Activated naive CD4-positive, alpha-beta T cell treated with anti-CD3 and anti-CD28 coated beads, Interleukin-2, amount 50 U/mL, for 24 hours (primary cell): Measurements from ENCODE around the gene BBS2.

Experiments
- H3K27ac Mint-ChIP-seq: one replicate; pipeline ENCODE4 v1.8.0; 2021; ENCODE audit warnings: mild to moderate bottlenecking, mixed read lengths
- H3K27me3 Mint-ChIP-seq: one replicate; pipeline ENCODE4 v1.8.0; 2021; ENCODE audit warnings: mixed read lengths
- H3K36me3 Mint-ChIP-seq: one replicate; pipeline ENCODE4 v1.8.0; 2021; ENCODE audit warnings: mixed read lengths
- H3K4me1 Mint-ChIP-seq: one replicate; pipeline ENCODE4 v1.8.0; 2021; ENCODE audit warnings: mixed read lengths
- H3K4me3 Mint-ChIP-seq: one replicate; pipeline ENCODE4 v1.8.0; 2021; ENCODE audit warnings: mild to moderate bottlenecking, mixed read lengths
- H3K9me3 Mint-ChIP-seq: one replicate; pipeline ENCODE4 v1.8.0; 2021; ENCODE audit warnings: mixed read lengths

Gene BBS2

DNA sequence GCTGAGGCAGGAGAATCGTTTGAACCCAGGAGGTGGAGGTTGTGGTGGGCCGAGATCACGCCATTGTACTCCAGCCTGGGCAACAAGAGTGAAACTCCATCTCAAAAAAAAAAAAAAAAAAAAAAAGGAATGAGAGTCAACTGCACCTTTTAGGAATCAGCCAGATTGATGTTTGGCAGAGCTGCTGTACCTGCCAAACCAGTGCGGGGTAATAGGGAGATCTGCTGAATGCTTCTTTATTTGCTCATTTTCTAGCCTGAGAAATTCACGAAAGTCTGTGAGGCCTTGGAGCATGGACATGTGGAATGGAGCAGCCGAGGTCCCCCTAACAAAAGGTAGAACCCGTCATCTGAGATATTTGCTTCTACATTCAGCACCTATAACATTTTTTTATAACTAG, 50.1 kb downstream of the BBS2 start:
- Mint-ChIP-seq H3K27ac (no peak overlapping the region), H3K27me3 (no peaks in the 10 kb centered on the region), H3K4me1 (no peaks in the 10 kb centered on the region), H3K9me3 (no peaks in the 10 kb centered on the region), H3K36me3 (peaks cover 18% of the 10 kb centered on the region), H3K4me3 (no peak overlapping the region)

DNA sequence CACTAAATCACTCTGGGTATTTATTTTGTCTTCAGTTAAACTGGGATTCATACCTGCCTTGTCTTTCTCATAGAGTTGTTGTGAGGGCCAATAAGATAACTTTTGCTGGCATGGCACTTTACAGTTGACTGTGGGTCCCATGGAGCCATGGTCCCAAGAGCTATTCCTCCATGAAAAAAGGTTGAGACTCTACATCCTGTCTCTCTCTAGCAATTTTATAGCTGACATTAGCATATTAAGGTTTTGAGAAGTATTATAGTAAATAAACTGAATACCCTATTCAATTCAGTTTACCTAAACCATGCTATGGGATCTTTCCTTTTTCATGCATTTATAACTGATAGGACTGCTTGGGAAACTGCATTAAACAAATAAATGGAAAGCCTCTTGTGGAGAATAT, 51.0 kb downstream of the BBS2 start:
- Mint-ChIP-seq H3K27me3 (no peaks in the 10 kb centered on the region), H3K27ac (peak overlapping the region; percentile 51), H3K4me1 (no peaks in the 10 kb centered on the region), H3K36me3 (peaks cover 23% of the 10 kb centered on the region), H3K9me3 (no peaks in the 10 kb centered on the region), H3K4me3 (no peak overlapping the region)

DNA sequence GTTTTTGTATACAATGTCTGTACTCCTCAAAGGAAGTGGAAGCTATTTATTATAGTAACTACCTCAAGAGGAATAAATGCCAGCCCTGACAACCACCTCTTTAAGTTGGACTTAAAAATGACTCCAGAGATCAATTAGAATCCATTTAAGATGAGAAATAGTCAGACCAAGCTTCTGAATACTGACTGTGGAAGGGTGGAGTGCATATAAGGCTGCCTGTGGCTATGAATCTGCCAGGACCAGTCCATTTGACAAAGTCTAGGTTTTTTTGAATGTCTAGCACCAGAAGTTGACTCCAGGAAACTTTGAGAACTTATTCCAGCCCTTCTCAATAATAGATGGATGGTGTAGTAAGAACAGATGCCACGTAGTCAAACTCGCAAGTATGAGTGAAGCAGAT, 53.5 kb downstream of the BBS2 start:
- H3K36me3 Mint-ChIP-seq: peaks cover 27% of the 10 kb centered on the region
- H3K4me1 Mint-ChIP-seq: peaks cover 3% of the 10 kb centered on the region
- no peak overlapping the region for H3K27ac Mint-ChIP-seq
- no peaks in the 10 kb centered on the region for H3K9me3 Mint-ChIP-seq
- no peak overlapping the region for H3K4me3 Mint-ChIP-seq
- H3K27me3 Mint-ChIP-seq: no peaks in the 10 kb centered on the region

DNA sequence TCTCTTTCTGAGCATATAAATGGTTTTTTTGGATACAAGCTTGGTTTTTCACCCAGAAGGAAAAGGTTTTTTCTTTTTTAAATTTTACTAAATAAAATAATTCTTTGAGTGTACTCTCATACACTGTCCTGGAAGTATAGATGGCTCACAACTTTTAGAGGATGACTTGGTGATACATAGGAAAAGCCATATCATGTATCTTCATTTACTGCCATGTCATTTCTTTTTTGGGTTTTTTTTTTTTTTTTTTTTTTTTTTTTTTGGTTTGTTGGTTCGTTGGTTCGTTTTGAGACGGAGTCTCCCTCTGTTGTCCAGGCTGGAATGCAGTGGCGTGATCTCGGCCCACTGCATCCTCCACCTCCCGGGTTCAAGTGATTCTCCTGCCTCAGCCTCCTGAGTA, 56.7 kb downstream of the BBS2 start:
- no peaks in the 10 kb centered on the region for H3K27me3 Mint-ChIP-seq
- peaks cover 17% of the 10 kb centered on the region for H3K36me3 Mint-ChIP-seq
- H3K9me3 Mint-ChIP-seq: no peaks in the 10 kb centered on the region
- peaks cover 7% of the 10 kb centered on the region for H3K4me1 Mint-ChIP-seq
- H3K27ac Mint-ChIP-seq: no peak overlapping the region
- no peak overlapping the region for H3K4me3 Mint-ChIP-seq

DNA sequence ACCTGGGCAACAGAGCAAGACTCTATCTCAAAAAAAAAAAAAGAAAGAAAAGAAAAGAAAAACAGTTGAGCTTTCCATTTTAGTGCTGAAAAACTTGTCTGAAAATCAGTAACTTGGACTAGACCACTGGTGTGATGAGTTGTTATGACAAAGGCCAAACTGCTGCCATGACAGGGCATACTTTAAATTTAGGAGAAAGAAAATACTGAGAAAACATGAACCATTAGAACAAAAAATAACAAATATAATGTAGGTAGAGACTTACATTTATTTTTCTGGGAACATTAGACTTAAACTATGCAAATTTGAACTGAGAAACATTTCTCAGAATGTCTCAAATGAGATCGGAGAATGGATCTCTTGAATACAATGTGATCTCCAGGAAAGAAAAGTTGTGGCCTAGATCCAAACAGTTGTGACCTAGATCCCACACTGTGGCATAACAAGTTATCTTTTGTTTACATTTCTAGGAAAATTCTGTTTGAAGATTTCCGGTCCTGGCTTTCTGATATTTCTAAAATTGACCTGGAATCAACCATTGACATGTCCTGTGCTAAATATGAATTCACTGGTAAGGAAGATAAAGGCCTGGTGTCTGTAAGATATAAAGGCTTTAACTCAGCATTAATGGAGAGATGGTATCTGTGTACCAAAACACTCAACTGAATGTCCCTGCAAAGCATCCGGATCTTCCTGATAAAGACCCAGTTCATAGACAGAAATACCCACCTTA, 57.6 kb downstream of the BBS2 start:
- Mint-ChIP-seq H3K9me3 (no peaks in the 10 kb centered on the region), H3K27me3 (no peaks in the 10 kb centered on the region), H3K4me1 (peaks cover 10% of the 10 kb centered on the region), H3K27ac (no peak overlapping the region), H3K36me3 (peaks cover 20% of the 10 kb centered on the region), H3K4me3 (no peak overlapping the region)

DNA sequence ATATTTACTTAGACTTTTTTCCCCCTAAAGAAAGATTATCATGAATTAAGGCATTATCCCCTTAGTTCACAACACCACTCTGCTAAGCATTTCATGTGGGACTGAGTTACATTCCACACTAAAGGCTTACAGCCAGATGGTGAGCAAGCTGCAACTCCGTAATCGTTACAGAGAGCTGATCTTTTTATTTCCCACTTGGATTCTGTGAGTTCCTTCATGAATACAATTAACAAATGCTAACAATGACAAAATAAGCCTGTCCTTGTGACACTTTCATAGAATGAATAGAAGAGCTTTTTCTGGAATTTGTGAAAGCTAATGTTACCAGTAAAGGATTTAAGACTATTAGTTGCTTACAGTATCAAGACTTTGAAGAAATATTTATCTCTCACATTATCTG, 59.7 kb downstream of the BBS2 start:
- Mint-ChIP-seq H3K36me3 (peaks cover 30% of the 10 kb centered on the region), H3K9me3 (no peaks in the 10 kb centered on the region), H3K27me3 (no peaks in the 10 kb centered on the region), H3K4me3 (no peak overlapping the region), H3K4me1 (peaks cover 23% of the 10 kb centered on the region), H3K27ac (no peak overlapping the region)

DNA sequence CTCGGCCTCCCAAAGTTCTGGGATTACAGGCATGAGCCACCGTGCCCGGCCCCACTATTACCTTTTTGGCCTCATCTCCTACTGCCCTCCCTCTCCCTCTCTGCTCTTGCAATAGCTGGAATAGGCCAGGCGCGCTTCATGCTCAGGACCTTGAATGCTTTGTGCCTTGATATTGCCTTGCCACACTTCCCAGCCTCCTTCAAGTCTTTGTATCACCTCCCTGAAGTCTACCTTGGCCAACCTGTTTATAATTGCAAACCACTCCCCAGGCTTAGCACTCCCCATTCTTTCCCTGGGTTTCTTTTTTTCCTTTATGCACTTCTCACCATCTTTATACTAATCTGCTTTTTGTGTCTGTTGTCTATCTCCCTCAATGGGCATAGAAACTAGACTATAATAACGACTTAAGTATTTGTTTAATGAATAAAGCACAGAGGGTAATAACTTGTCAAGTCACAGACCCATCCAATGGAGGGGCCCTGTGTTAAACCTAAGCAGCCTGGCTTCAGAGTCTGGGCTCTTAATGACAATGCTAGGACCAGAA, 61.8 kb downstream of the BBS2 start:
- peaks cover 30% of the 10 kb centered on the region for H3K36me3 Mint-ChIP-seq
- no peak overlapping the region for H3K27ac Mint-ChIP-seq

DNA sequence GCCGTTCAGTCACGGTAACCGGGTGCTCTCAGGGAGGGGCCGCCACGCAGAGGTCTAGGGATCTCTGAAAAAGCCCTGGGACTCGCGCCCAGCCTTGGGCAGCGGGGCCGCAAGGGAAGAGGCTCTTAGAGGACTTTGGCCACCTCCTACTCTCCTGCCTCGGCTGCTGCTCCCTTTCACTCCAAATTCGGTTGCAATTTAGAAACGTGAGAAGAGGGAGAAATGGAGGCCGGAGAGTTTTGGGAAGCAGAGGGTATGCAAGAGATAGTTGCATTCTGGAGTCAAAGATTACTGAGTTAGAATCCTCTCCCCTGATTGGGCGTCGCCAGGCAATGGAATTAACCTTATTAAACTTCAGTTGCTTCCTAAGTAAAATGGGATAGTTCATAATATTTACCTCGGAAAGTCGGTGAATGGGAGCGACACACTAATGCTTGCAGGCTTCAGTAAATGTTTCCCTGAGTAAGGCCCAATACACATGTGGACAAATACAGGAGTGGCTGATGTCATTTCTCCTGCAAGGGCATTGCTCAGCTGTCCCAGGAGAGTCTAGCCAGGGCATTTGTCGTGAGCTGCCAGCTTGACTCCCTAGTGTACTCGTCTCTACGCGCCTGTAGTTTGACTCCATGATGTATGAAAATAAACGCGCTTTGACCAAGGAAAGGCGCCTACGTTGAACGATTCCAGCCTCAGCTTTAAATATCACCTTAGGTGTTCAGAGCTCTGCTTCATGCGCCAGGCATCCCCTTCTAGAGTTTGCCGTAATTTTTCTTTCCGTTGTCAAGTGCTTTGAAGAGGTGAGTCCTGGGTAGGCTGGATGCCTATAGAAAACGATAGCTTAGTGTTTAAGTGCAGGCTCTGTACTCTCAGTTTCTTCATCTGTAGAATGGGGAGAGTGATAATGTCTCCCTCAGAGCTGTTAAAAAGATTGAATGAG, 67.8 kb downstream of the BBS2 start:
- Mint-ChIP-seq H3K4me3 (peak overlapping the region; percentile 96), H3K9me3 (no peaks in the 10 kb centered on the region), H3K27me3 (no peaks in the 10 kb centered on the region), H3K4me1 (peaks cover 63% of the 10 kb centered on the region), H3K36me3 (peaks cover 24% of the 10 kb centered on the region), H3K27ac (peak overlapping the region; percentile 96)

More for the DNA sequence above, 61.8 kb downstream of the BBS2 start:
- Mint-ChIP-seq H3K9me3 (no peaks in the 10 kb centered on the region), H3K4me1 (peaks cover 35% of the 10 kb centered on the region), H3K4me3 (no peak overlapping the region), H3K27me3 (no peaks in the 10 kb centered on the region)

DNA sequence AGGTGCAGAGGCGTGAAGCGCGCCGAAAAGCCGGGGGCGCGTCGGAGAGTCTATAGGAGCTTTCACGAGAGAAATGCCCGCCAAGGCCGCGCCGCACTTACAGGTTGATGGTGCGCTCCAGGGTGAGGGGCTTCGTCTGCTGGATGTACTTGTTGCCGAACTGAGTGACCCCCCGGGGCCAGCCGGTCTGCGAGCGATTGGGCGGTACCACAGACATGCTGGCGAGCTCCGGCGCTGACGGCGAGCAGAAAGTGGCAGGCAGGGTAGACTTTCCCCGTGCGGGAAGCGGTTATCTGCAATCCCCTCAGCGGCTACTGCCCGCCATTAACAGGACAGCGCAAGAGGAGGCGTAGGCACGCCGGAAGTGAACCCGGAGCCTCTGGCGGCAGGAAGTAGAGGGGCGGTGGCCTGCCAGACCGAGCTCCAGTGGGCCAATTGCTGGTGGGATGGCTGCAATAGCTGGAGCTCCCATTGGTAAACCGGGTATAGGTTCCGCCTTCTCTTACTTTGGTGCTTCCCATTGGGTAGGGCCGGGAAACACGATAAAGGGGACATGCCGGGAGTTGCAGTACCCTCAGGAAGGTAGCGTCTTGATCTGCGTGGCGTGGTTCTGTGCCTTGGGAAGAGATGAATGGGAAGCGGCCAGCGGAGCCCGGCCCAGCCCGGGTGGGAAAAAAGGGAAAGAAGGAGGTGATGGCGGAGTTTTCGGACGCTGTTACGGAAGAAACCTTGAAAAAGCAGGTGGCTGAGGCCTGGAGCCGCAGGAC, 68.7 kb downstream of the BBS2 start, which contains the start of the genes NUDT21 and OGFOD1:
NUDT21 (minus strand) TSS at position 347 of the 767 bp plus-strand sequence; CDS start at position 217, 130 bp downstream.
OGFOD1 (plus strand) TSS at position 569 of the 767 bp plus-strand sequence; CDS start at position 628, 59 bp downstream.
- H3K27ac Mint-ChIP-seq: peak within 1 kb of the TSS; percentile 96
- H3K4me1 Mint-ChIP-seq: peaks cover 57% of the 10 kb centered on the region
- H3K4me3 Mint-ChIP-seq: peak within 1 kb of the TSS; percentile 96
- H3K36me3 Mint-ChIP-seq: peaks cover 21% of the 10 kb centered on the region
- H3K27me3 Mint-ChIP-seq: no peaks in the 10 kb centered on the region
- no peaks in the 10 kb centered on the region for H3K9me3 Mint-ChIP-seq

DNA sequence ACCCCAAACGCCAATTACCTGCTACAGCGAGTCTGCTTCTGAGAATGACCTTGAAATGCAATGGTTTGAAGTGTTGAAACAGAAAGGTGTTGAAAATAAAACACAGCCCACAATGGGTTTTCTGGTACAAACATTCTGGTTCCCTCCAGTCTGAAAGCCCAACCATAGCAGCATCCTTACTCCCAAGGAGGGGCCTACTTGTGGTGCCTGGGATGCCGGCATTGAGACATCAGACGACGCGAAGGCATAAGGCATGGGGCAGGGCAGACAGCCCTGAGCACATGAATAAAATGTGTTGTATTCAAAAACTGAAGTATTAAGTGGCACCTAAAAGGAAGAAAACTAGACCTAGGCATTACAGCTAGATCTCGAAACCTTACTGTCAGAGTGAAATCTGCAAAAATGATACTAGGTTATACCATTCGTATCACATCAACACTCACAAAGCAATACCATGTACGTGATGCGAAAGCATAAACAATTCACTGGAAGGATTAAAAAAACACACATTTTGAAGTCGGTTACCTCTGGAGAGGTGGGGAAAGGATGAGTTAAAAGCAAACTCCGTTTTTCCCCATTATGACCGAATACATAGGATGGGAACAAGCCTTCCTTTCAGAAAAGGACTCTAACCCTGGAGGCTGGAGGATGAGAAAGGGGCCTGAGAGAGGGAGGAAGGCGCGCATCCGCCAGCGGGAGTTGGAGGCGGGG, 69.4 kb downstream of the BBS2 start:
- no peaks in the 10 kb centered on the region for H3K9me3 Mint-ChIP-seq
- peak overlapping the region; percentile 96 for H3K4me3 Mint-ChIP-seq
- peak overlapping the region; percentile 96 for H3K27ac Mint-ChIP-seq
- H3K27me3 Mint-ChIP-seq: no peaks in the 10 kb centered on the region
- H3K36me3 Mint-ChIP-seq: peaks cover 13% of the 10 kb centered on the region
- H3K4me1 Mint-ChIP-seq: peaks cover 54% of the 10 kb centered on the region

DNA sequence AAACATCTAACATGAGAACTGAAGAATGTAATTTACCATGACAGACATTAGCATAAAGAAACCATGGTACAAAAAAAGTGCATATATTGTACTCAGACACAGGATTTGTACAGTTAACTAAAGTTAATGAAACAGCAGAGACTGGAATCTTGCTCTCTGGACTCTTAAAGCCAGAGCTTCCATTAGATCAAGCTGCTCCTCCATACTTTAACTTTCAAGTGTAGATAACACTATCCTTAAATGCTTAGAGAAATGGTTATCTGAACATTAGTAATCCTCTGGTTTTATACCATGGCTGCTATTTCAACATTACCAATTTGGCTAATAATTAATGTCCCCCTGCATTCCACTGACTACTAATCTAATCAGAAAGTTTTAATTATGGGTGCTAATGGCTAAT, 71.8 kb downstream of the BBS2 start:
- peaks cover 5% of the 10 kb centered on the region for H3K36me3 Mint-ChIP-seq
- H3K4me1 Mint-ChIP-seq: peaks cover 42% of the 10 kb centered on the region
- no peaks in the 10 kb centered on the region for H3K27me3 Mint-ChIP-seq
- H3K4me3 Mint-ChIP-seq: peak overlapping the region; percentile 28
- no peaks in the 10 kb centered on the region for H3K9me3 Mint-ChIP-seq
- peak overlapping the region; percentile 82 for H3K27ac Mint-ChIP-seq

DNA sequence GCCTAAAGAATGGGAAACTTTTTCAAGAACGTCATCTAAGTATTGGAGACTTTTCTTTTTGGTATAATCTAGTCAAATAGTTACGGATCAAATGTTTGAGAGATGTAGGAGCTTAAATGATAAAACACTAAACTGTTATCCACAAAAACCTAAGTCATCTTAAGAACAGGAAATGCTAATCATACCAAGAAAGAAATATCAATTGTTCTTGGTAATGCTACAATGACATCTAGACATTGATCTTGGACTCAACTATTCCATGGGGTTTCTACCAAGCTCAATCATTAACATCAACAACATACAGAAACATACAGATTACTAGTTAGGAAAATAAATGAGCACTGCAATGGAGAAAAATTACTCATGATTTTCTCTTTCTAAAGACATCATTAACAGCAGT, 72.5 kb downstream of the BBS2 start:
- Mint-ChIP-seq H3K27ac (no peak overlapping the region), H3K4me3 (no peak overlapping the region), H3K36me3 (peaks cover 6% of the 10 kb centered on the region), H3K4me1 (peaks cover 34% of the 10 kb centered on the region), H3K27me3 (no peaks in the 10 kb centered on the region), H3K9me3 (no peaks in the 10 kb centered on the region)

DNA sequence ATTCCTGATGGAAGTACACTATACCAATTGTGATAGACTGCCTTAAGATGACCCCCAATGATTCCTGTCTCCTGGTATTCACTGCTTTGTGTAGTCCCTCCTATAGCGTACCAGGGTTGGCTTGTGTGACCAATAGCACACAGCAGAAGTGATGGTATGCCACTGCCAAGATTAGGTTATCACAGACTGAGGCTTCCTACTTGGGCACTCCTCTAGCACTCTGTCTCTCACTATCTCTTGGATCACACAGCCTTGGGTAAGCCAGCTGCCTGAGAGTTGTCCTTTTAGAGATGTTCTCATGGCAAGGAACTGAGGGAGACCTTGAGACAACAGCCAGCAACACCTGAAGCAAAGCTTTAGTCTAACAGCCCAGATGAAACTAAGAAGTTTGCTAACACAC, 81.8 kb downstream of the BBS2 start:
- H3K4me3 Mint-ChIP-seq: no peak overlapping the region
- peaks cover 13% of the 10 kb centered on the region for H3K36me3 Mint-ChIP-seq
- no peaks in the 10 kb centered on the region for H3K27me3 Mint-ChIP-seq
- no peak overlapping the region for H3K27ac Mint-ChIP-seq
- H3K4me1 Mint-ChIP-seq: peaks cover 11% of the 10 kb centered on the region
- H3K9me3 Mint-ChIP-seq: no peaks in the 10 kb centered on the region

DNA sequence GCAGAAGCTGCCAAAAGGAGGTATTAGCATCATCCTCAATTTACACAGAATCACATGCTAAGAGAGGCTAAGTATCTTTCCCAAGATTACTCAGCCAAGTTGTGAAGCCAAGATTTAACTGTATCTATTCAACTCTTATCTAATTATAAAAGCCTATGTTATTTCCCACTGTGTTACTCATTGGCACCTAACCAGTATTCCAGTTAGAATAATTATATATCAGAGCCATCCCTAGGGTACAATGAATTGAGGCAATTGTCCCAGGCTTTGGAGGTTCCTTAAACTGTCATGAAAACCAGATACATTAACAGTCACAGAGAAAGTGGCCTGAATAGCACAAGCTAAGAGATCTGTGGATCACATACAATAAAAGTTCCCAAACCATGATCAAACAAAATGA, 83.6 kb downstream of the BBS2 start:
- Mint-ChIP-seq H3K27ac (no peak overlapping the region), H3K27me3 (no peaks in the 10 kb centered on the region), H3K9me3 (no peaks in the 10 kb centered on the region), H3K4me1 (peaks cover 11% of the 10 kb centered on the region), H3K4me3 (no peak overlapping the region), H3K36me3 (peaks cover 9% of the 10 kb centered on the region)
